NB4 (cell line): ENCODE results near the gene PLD2.

ENCODE experiments used
- DNase-seq: peaks from one replicate; pipeline ENCODE4 v3.0.0; 2010; ENCODE audit warnings: low read depth
- H3K4me3 ChIP-seq: one replicate; pipeline ENCODE4 v1.5.1; 2011; ENCODE audit warnings: mild to moderate bottlenecking, low read depth, low read length, moderate library complexity
- MYC ChIP-seq: IDR thresholded peaks from 2 replicates; pipeline ENCODE4 v1.6.1; 2011; ENCODE audit warnings: low read depth, low read length
- POLR2A ChIP-seq: IDR thresholded peaks from 2 replicates; pipeline ENCODE4 v1.6.1; 2011; ENCODE audit warnings: mild to moderate bottlenecking; ENCODE audit not compliant: insufficient read length; ENCODE audit errors: extremely low read depth
- TF ChIP-seq, protein P1 (sequence below): IDR thresholded peaks from 2 replicates; pipeline ENCODE4 v1.6.1; 2011; ENCODE audit warnings: low read depth, low read length
- TF ChIP-seq, protein P2 (sequence below): IDR thresholded peaks from one replicate; pipeline ENCODE4 v1.5.1; 2012; ENCODE audit warnings: low read depth, low read length

PLD2 gene

DNA sequence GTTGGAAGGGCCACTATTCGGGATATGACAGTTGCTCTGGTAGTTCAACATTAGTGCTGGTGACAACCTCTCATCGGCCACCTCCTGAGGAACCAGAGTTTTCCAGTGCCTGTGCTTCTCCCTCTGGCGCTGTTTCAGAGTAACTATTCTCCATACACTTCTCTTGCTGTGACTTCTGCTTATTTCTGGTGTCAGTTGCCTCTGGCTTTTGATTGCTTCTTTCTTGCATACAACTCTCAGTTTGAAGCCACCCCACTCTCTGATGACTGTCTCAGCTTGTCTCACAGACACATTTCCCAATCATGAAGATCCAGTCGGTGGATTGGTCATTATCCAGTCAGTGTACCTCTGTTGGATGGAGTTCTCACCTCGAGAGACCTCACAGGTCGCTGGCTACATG lies 38.7 kb upstream of the PLD2 start:
- H3K4me3 ChIP-seq: no peak overlapping the region
- no peak for DNase-seq
- TF ChIP-seq MYC (no peak), POLR2A (no peak)
- TF ChIP-seq, protein P1, sequence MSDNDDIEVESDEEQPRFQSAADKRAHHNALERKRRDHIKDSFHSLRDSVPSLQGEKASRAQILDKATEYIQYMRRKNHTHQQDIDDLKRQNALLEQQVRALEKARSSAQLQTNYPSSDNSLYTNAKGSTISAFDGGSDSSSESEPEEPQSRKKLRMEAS: no peak
- TF ChIP-seq, protein P2, sequence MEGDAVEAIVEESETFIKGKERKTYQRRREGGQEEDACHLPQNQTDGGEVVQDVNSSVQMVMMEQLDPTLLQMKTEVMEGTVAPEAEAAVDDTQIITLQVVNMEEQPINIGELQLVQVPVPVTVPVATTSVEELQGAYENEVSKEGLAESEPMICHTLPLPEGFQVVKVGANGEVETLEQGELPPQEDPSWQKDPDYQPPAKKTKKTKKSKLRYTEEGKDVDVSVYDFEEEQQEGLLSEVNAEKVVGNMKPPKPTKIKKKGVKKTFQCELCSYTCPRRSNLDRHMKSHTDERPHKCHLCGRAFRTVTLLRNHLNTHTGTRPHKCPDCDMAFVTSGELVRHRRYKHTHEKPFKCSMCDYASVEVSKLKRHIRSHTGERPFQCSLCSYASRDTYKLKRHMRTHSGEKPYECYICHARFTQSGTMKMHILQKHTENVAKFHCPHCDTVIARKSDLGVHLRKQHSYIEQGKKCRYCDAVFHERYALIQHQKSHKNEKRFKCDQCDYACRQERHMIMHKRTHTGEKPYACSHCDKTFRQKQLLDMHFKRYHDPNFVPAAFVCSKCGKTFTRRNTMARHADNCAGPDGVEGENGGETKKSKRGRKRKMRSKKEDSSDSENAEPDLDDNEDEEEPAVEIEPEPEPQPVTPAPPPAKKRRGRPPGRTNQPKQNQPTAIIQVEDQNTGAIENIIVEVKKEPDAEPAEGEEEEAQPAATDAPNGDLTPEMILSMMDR: no peak

DNA sequence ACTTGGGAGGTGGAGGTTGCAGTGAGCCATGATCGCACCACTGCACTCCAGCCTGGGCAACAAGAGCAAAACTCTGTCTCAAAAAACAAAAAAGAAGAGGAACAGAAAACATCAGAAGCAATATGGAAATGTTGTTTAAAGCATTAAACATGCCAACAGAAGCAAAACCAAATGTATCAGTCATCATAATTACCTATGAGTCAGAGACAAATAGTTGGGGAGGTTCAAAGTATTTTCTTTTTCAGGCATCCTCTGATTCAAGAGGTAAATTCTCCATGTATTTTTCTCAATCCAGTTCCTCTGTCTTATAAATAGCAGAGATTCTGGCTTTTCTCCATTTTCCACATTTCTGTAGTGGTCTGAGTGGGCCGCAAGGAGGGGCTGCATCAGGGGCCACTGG lies 37.3 kb upstream of the PLD2 start:
- no peak overlapping the region for H3K4me3 ChIP-seq
- TF ChIP-seq, protein P1: no peak
- TF ChIP-seq POLR2A (no peak), MYC (no peak)
- TF ChIP-seq, protein P2: no peak
- DNase-seq: no peak

DNA sequence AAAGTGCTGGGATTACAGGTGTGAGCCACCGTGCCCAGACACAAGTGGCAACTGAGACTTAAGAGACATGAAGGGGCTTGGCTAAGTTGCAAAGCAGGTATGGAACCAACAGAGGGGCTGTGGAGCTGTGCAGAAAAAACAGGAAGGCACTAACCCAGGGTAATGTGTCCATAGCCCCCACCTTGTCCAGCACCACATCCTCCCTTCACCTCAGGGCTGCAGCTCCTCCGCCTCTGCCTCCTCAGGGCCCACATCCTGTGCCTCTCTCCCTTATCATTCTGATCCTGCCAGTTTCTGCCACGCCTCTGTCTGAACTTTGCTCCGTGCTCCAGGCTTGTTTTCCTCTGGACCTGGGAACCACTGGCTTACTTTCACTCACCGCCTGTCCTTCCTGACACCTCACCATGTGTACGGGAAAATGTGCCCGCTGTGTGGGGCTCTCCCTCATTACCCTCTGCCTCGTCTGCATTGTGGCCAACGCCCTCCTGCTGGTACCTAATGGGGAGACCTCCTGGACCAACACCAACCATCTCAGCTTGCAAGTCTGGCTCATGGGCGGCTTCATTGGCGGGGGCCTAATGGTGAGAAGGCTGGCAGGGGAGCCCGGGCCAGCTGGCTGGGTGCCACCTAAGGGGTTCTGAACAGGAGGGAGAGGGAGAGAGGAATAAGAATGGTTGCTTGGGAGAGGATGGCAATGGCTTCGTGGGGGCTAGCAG lies 35.3 kb upstream of the PLD2 start, which contains the start of gene TM4SF5:
Gene TM4SF5, plus strand, starts transcription at position 368 of the 716 bp plus-strand sequence. Its CDS starts 37 bp downstream, at position 405.
- TF ChIP-seq MYC: no peak
- TF ChIP-seq, protein P2: no peak
- TF ChIP-seq, protein P1: no peak
- TF ChIP-seq POLR2A: no peak
- no peak within 1 kb of the TSS for H3K4me3 ChIP-seq
- no peak for DNase-seq

DNA sequence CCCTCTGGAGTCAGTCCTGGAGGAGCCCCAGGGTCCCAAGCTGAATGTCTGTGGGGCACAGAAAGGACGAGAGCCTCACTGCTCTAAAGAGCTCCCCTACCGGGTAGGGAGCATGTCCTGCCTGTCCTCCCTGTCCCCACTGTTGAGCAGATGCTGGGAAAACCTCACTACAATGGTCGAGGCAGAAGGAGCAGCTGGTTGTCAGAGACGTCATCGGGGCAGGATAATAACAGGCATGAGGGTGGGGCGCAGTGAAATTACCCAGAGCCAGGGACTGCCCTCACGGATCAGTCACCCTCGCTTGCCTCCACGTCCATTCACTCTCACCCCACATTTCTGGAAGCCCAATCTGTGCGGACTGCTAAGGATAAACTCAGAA lies 34.7 kb upstream of the PLD2 start:
- no peak for DNase-seq
- TF ChIP-seq MYC: no peak
- H3K4me3 ChIP-seq: no peak overlapping the region

DNA sequence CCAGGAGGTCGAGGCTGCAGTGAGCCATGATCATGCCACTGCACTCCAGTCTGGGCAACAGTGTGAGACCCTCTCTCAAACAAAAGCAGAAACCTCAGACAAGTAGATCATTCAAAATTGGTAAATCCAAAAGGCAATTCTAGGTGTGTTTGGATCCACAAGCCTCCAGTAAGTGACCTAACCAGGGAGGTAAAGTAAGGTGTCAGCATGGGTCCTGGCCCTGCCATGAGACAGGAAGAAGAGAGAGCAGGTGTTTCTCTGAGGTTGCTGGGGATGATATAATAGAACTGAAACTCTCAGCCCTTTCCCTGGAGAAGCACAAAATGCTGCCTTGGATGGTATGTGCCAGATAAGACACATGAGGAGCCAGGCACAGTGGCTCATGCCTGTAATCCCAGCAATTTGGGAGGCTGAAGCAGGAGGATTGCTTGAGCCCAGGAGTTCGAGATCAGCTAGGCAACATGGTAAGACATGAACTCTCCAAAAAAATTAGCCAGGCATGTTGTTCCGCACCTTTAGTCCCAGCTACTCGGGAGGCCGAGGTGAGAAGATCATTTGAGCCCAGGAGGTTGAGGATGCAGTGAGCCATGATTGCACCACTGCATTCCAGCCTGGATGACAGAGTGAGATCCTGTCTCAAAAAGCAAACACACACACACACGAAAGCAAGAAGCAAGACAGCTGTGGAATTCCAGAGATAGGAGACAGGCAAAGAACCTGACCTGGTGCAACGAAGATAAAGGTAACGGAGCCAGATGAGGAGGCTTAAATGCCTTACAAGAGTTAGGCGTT lies 28.8 kb upstream of the PLD2 start:
- DNase-seq: no peak
- H3K4me3 ChIP-seq: no peak overlapping the region
- TF ChIP-seq MYC (no peak), POLR2A (no peak)
- TF ChIP-seq, protein P2: no peak
- TF ChIP-seq, protein P1: no peak

DNA sequence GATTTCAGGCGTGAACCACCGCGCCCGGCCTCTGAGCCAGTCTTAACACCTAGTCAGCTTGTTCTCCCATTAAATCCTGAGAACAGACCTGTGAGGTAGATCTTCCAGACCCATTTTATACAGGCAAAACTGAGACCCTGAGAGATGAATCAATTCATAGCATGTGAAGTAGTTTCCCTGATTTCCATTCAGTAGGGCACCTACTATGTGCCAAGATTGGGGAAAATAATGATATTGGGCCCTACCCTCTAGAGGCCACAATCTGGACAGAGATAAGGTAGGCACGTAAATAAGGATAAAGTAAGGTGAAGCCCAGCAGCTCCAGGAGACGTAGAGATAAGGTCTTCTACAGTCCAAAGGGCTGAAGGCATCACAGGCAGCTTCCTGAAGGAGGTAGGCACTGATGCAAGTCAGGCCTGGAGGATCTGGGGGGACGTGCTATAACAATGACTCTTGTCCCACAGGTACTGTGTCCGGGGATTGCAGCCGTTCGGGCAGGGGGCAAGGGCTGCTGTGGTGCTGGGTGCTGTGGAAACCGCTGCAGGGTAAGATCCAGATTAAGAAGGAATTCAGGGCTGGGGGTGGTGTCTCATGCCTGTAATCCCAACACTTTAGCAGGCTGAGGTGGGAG lies 26.5 kb upstream of the PLD2 start:
- no peak overlapping the region for H3K4me3 ChIP-seq
- TF ChIP-seq POLR2A: no peak
- TF ChIP-seq MYC: no peak
- TF ChIP-seq, protein P2: no peak
- no peak for DNase-seq
